22Rv1 (cell line): Measurements from ENCODE around the gene HOXD9.

Experiments
- H3K27ac ChIP-seq: fragments of 450-650 bp; 2 replicates; pipeline ENCODE4 v1.5.1; 2017
- CTCF ChIP-seq: fragments of 450-650 bp; IDR thresholded peaks from 2 replicates; pipeline ENCODE4 v1.5.1; 2017; ENCODE audit warnings: mild to moderate bottlenecking
- ZFX ChIP-seq: fragments of 450-650 bp; IDR thresholded peaks from 2 replicates; pipeline ENCODE4 v1.6.1; 2017; ENCODE audit warnings: antibody characterized with exemption, borderline replicate concordance

The HOXD9 gene

GRCh38 chr2:176130957-176131847, 8.7 kb downstream of the HOXD9 start:
- no peak for TF ChIP-seq ZFX
- no peak for TF ChIP-seq CTCF
- H3K27ac ChIP-seq = no peak overlapping the region

- TF ChIP-seq CTCF (no peak), ZFX (no peak)
- no peak overlapping the region for H3K27ac ChIP-seq
Measured at GRCh38 chr2:176131848-176132158, 9.3 kb downstream of the HOXD9 start.

- no peak overlapping the region for H3K27ac ChIP-seq
Measured at GRCh38 chr2:176132205-176133171, 10.0 kb downstream of the HOXD9 start.

GRCh38 chr2:176133389-176133788, 10.9 kb downstream of the HOXD9 start:
- H3K27ac ChIP-seq = no peak overlapping the region
- TF ChIP-seq ZFX = no peak
- no peak for TF ChIP-seq CTCF

More at GRCh38 chr2:176132205-176133171, 10.0 kb downstream of the HOXD9 start:
- no peak for TF ChIP-seq CTCF
- TF ChIP-seq ZFX = no peak

GRCh38 chr2:176134035-176134434, 11.5 kb downstream of the HOXD9 start:
- H3K27ac ChIP-seq = no peak overlapping the region
- TF ChIP-seq CTCF (no peak), ZFX (no peak)

- TF ChIP-seq ZFX (no peak), CTCF (no peak)
- no peak overlapping the region for H3K27ac ChIP-seq
Measured at GRCh38 chr2:176135035-176135440, 12.5 kb downstream of the HOXD9 start.
